AG09309 (cell line): ENCODE results near the gene ARSD.

Experiments
- DNase-seq: peaks from one replicate; pipeline ENCODE4 v3.0.0-alpha.2; 2010; ENCODE audit warnings: low read depth
- H3K4me3 ChIP-seq: 2 replicates; pipeline ENCODE4 v1.5.1; 2011; ENCODE audit warnings: mild to moderate bottlenecking, low read depth, low read length, moderate library complexity; ENCODE audit not compliant: control insufficient read depth
- CTCF ChIP-seq: IDR thresholded peaks from 2 replicates; pipeline ENCODE4 v1.5.1; 2011; ENCODE audit warnings: mild to moderate bottlenecking, low read depth, low read length, inconsistent platforms; ENCODE audit not compliant: insufficient read depth, control insufficient read depth; ENCODE audit errors: missing control alignments

Gene ARSD

GRCh38 chrX:2867206-2867605, 61.9 kb downstream of the ARSD start:
- no peak for TF ChIP-seq CTCF
- no peak overlapping the region for H3K4me3 ChIP-seq
- DNase-seq = no peak

- TF ChIP-seq CTCF = no peak
Observed at GRCh38 chrX:2863646-2864045, 65.5 kb downstream of the ARSD start.

GRCh38 chrX:2862404-2862803, 66.7 kb downstream of the ARSD start:
- no peak for TF ChIP-seq CTCF
- DNase-seq = no peak
- H3K4me3 ChIP-seq = no peak overlapping the region

More at GRCh38 chrX:2863646-2864045, 65.5 kb downstream of the ARSD start:
- no peak overlapping the region for H3K4me3 ChIP-seq
- DNase-seq = no peak

GRCh38 chrX:2859197-2859797, 69.8 kb downstream of the ARSD start:
- DNase-seq = no peak
- no peak for TF ChIP-seq CTCF
- no peak overlapping the region for H3K4me3 ChIP-seq

- H3K4me3 ChIP-seq = no peak overlapping the region
- no peak for DNase-seq
- TF ChIP-seq CTCF = no peak
Observed at GRCh38 chrX:2857566-2857965, 71.6 kb downstream of the ARSD start.

GRCh38 chrX:2855761-2856160, 73.4 kb downstream of the ARSD start:
- no peak overlapping the region for H3K4me3 ChIP-seq
- TF ChIP-seq CTCF = no peak
- no peak for DNase-seq

GRCh38 chrX:2854918-2855317, 74.2 kb downstream of the ARSD start:
- no peak for TF ChIP-seq CTCF
- no peak overlapping the region for H3K4me3 ChIP-seq
- no peak for DNase-seq
